GM13976 (cell line): ENCODE measurements around the gene GSKIP.

Experiments
- DNase-seq: peaks from one replicate; pipeline ENCODE4 v3.0.0; 2012; ENCODE audit warnings: low spot score
- in situ Hi-C: fragments of 300-500 bp; cut with MboI; formaldehyde crosslinking; loops from one replicate; pipeline ENCODE4 v1.12.0; 2022; ENCODE audit warnings: low sequenced_read_pairs, mixed read lengths, inconsistent platforms; ENCODE audit not compliant: unreplicated experiment
- TF ChIP-seq, protein P1 (sequence below): IDR thresholded peaks from 2 replicates; pipeline ENCODE4 v1.5.1; 2012; ENCODE audit warnings: borderline replicate concordance, mild to moderate bottlenecking; ENCODE audit not compliant: insufficient read depth; ENCODE audit errors: extremely low read depth, missing control alignments, control extremely low read depth

The GSKIP gene

DNA sequence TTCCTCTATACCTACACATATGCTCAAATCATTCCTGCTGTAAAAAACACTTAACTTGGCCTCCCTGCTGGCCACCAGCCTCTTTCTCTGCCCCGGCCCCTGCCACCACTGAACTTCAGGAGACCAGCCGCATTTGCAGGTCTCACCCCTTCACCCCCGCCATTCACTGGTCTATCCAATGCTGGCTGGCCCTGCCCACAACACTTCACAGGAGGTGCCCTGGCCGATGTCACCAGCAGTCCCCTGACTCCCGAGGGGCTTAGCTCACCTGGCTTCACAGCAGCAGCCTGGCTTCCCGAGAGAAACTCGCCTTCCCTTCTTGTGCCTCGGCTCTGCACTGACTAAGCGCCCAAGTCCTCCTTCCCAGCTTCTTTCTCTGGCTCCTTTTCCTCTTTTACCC lies 36.1 kb downstream of the GSKIP start:
- no peak for DNase-seq
- TF ChIP-seq, protein P1, sequence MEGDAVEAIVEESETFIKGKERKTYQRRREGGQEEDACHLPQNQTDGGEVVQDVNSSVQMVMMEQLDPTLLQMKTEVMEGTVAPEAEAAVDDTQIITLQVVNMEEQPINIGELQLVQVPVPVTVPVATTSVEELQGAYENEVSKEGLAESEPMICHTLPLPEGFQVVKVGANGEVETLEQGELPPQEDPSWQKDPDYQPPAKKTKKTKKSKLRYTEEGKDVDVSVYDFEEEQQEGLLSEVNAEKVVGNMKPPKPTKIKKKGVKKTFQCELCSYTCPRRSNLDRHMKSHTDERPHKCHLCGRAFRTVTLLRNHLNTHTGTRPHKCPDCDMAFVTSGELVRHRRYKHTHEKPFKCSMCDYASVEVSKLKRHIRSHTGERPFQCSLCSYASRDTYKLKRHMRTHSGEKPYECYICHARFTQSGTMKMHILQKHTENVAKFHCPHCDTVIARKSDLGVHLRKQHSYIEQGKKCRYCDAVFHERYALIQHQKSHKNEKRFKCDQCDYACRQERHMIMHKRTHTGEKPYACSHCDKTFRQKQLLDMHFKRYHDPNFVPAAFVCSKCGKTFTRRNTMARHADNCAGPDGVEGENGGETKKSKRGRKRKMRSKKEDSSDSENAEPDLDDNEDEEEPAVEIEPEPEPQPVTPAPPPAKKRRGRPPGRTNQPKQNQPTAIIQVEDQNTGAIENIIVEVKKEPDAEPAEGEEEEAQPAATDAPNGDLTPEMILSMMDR: no peak
- in situ Hi-C loops: no loop called here

DNA sequence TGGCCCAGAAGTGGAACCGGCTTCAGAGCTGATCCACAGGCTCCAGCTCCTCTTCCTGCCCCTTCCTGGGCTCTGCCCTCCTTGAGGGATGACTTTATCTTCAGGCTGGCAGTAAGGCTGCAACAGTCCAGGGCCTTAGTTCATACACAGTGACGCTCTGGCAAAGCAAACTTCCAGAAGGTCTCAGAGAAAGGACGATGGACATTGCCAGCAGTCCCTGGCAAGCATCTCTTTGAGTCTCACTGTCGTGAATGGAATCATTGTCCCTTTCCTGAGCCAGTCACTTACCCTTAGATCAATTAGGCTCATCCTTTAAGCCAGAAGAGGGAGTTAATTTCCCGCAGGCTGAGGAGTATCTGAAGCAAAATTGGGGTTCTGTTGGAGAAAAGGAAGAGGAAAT lies 37.2 kb downstream of the GSKIP start:
- TF ChIP-seq, protein P1: no peak
- DNase-seq: no peak
- in situ Hi-C loops: no loop called here

DNA sequence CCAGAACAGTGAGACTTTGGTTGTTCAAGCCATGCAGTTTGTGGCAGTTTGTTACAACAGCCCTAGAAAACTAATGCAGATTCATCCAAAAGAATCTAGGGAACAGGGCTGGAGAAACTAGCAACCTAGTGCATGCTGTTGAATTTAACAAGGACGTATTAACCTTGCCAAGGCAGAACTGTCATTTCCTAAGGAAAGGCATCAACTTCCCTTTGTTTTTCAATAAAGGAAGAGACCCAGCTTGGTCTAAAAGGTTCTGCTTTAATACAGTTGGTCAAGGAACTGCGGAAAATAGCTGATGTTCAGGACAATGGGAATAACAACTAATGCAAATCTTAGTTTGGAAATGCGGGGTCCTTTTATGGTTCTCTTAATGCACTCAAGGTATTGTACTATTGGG lies 40.1 kb downstream of the GSKIP start:
- TF ChIP-seq, protein P1: no peak
- in situ Hi-C loops: no loop called here
- no peak for DNase-seq

DNA sequence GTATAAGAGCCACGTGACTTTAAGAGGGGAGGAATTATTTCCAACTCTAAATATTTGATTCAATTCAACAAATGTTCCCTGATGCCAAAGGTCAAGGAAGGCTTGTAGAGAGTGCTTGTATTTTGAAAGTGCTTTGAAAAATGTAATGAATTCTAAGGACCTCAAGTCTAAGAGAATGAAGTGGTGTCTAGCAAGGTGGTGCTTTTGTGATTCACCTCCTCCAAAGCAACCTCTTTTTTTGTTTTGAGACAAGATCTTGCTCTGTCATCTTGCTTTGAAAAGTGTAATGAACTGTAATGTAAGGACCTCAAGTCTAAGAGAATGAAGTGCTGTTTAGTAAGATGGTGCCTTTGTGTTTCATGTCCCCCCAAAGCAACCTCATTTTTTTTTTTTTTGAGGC lies 42.4 kb downstream of the GSKIP start:
- DNase-seq: no peak
- in situ Hi-C loops: no loop called here
- TF ChIP-seq, protein P1: no peak

DNA sequence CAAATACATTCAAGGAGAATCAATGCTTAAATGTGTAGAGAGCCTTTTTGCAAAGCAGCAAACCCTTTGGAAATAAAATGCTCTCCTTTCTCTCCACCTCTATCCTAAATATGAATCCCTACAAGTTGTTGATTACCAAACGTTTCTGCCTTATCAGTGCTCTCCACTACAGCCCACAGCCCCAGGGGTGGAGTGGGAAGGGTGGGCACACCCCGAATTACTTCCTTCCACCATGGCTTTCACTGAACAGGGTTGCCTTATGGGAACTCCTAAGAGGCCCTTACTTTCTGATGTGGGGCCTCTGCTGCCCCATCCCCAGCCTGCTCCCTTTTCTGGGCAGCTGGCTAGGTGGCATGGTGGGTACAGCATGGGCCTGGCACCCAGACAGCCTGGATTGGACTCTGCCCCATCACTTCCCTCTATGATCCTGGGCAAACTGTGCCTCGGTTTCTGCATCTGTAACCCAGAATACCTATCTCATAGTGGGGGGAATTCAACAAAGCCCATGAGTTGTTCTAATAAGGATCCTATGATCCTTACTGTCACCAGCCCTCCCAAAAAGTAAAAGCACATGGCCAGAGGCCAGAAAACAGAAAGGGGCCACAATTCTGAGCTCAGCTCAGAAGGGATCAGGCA lies 44.7 kb downstream of the GSKIP start:
- in situ Hi-C loops: no loop called here
- TF ChIP-seq, protein P1: no peak
- DNase-seq: no peak

DNA sequence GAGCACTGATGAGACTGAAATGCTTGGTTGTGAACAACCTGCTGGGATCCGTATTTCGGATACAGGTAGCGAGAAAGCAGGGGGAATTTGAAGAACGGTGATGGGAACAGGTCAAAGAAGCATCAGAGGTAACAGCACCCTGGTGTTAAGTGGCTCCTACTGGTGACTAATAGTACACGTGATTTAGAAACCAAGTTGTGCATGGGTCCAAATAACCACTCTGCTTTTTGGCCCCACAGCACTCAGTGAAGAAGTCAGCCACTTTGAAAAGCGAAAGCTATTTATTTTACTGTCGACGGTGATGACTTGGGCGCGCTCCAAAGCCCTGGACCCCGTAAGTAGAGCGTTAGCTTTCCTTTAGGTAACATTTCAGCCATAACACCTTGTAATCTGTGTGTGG lies 45.3 kb downstream of the GSKIP start:
- no peak for DNase-seq
- TF ChIP-seq, protein P1: no peak
- in situ Hi-C loops: no loop called here
